Uterus (tissue), 2 donors: ENCODE data around the gene DHX35.

Experiments used
- CTCF ChIP-seq, 4 experiments: fragments of 200-600 bp in 2 of 4; fragments of 450-650 bp in 2 of 4; sonication (generic) in 2 of 4; IDR thresholded peaks; one replicate each; pipeline ENCODE4 v1.5.1; 2016 to 2019; ENCODE audit warnings: antibody characterized with exemption in 4 of 4, mild to moderate bottlenecking in 2 of 4, moderate library complexity in 1 of 4
- POLR2A ChIP-seq, 2 donors: fragments of 450-650 bp; IDR thresholded peaks; one replicate each; pipeline ENCODE4 v1.6.1; 2016; ENCODE audit warnings: antibody characterized with exemption in 2 of 2, mild to moderate bottlenecking in 1 of 2, moderate library complexity in 1 of 2

- TF ChIP-seq CTCF (IDR thresholded peaks at IDR 0.05) (no peak), POLR2A (IDR thresholded peaks at IDR 0.05) (no peak)
Observed at GRCh38 chr20:39072653-39073052, 110.5 kb downstream of the DHX35 start.
